Lower leg skin (tissue), 4 donors: ENCODE data around the gene ATP7A. TPM values are rescaled to one million over a fixed set of nuclear protein-coding genes. Genes with fewer than 3 reads are reported as not detected.
"Not testable (repeated sequence)": the region's sequence is repeated elsewhere in the genome, so short reads cannot be mapped to it uniquely, and the experiment has no call there.

Experiments
- DNase-seq, 2 donors: peaks; one replicate each; pipeline ENCODE4 v3.0.0-alpha.2; 2019; ENCODE audit warnings: low spot score in 2 of 2
- H3K4me3 ChIP-seq: fragments of 200-600 bp; sonication (generic); 2 replicates; pipeline ENCODE4 v1.5.1; 2017; ENCODE audit warnings: mild to moderate bottlenecking, low read depth; ENCODE audit not compliant: poor library complexity, severe bottlenecking
- POLR2A ChIP-seq, 2 donors: fragments of 450-650 bp; IDR thresholded peaks; one replicate each; pipeline ENCODE4 v1.6.1; 2016 to 2017; ENCODE audit warnings: antibody characterized with exemption in 2 of 2, mild to moderate bottlenecking in 1 of 2, moderate library complexity in 1 of 2
- WGBS, 2 donors: methylation state at CpG; one replicate each; pipeline ENCODE4 v1.1.5; 2018; 5-methylcytosine and 5-hydroxymethylcytosine counted together
- intact Hi-C: fragments of 100-400 bp; cut with DNase I; formaldehyde crosslinking; loops from one replicate; pipeline ENCODE4 v1.15.0; 2023; ENCODE audit warnings: low total_unique reads
- total RNA-seq, 4 donors: library from RNA; depleted of rRNA; stranded (reverse); fragments of >200 nt; gene quantifications; one replicate each; pipeline ENCODE4 v1.1.0, GENCODE V29; 2016
- TF ChIP-seq, protein P1 (sequence below), 3 donors: fragments of 450-650 bp; IDR thresholded peaks; one replicate each; pipeline ENCODE4 v1.5.1; 2016; ENCODE audit warnings: antibody characterized with exemption in 3 of 3, mild to moderate bottlenecking in 3 of 3, moderate library complexity in 2 of 3

ATP7A gene
- total RNA-seq, 4 donors from 2014 or later = 20.9 to 37.6 (median 28.5) TPM

DNA sequence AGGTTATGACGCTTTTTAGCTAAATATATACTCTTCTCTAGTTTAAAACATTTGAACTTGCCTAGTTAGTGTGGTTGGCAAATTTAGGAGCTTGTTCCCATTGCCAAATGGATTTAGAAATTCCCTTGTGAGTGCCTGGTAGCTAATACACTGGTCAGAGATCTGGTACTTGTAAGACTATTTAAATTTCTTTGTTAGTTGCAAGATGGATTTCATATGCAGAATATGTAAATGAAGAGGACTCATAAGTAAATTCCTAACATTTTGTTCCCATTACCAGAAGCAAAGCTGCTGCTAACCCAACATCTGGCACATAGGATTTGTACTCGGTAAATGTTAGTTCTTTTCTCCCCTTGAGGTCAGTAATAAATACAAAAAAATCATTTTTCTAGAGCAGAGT lies 137.6 kb downstream of the ATP7A start:
- no peak for DNase-seq
- 34 to 79% methylated on average over 2 of the region's 2 CpGs for WGBS, 2 donors
- TF ChIP-seq, protein P1, sequence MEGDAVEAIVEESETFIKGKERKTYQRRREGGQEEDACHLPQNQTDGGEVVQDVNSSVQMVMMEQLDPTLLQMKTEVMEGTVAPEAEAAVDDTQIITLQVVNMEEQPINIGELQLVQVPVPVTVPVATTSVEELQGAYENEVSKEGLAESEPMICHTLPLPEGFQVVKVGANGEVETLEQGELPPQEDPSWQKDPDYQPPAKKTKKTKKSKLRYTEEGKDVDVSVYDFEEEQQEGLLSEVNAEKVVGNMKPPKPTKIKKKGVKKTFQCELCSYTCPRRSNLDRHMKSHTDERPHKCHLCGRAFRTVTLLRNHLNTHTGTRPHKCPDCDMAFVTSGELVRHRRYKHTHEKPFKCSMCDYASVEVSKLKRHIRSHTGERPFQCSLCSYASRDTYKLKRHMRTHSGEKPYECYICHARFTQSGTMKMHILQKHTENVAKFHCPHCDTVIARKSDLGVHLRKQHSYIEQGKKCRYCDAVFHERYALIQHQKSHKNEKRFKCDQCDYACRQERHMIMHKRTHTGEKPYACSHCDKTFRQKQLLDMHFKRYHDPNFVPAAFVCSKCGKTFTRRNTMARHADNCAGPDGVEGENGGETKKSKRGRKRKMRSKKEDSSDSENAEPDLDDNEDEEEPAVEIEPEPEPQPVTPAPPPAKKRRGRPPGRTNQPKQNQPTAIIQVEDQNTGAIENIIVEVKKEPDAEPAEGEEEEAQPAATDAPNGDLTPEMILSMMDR (IDR thresholded peaks at IDR 0.05) = no peak
- no peak for TF ChIP-seq POLR2A (IDR thresholded peaks at IDR 0.05)
- H3K4me3 ChIP-seq = no peak overlapping the region
- intact Hi-C loops = no loop called here

DNA sequence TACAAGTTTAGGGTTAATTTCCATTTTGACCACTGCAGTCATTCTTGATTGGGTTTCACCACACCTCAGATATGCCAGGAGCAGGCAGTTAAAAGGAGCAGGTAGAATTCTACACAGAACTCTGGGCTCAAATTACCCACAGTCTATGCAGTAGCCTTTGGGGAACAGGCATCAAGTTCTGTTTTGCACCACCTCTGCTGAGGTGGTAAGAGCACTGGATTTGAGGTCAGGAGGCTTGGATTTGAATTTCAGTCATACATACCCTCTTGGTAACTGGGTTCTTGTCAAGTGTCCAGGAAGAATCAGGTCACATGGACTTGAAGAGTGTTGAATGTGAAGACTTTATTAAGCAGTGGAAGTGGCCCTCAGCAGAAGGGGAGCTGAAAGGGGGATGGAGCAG lies 153.2 kb downstream of the ATP7A start:
- intact Hi-C loops = no loop called here
- no peak overlapping the region for H3K4me3 ChIP-seq
- TF ChIP-seq POLR2A (IDR thresholded peaks at IDR 0.05) = no peak
- TF ChIP-seq, protein P1 (IDR thresholded peaks at IDR 0.05) = no peak
- no peak for DNase-seq

DNA sequence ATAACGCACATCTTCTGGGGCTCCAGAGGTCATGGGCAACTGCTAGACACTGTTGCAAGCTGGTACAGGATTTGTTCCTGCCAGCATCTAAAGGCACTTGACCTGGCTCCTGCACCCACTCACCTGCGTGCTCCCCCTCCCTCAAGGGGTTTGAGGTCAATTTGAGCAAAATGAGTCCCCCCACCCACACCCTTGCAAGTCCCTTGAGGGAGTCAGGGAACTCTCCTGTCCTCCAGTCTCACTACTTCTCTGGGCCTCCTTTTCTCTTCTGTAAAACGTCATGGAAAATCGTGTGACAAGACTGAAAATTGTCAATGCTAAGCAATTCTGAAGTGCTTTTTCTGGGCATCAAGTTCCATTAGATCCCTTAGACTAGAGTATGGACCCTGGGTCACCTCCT lies 153.7 kb downstream of the ATP7A start:
- DNase-seq = no peak
- no peak overlapping the region for H3K4me3 ChIP-seq
- TF ChIP-seq POLR2A (IDR thresholded peaks at IDR 0.05) = no peak
- TF ChIP-seq, protein P1 (IDR thresholded peaks at IDR 0.05) = no peak
- intact Hi-C loops = no loop called here
- WGBS, 2 donors = 65 to 88% methylated on average over 3 to 4 of the region's 4 CpGs

DNA sequence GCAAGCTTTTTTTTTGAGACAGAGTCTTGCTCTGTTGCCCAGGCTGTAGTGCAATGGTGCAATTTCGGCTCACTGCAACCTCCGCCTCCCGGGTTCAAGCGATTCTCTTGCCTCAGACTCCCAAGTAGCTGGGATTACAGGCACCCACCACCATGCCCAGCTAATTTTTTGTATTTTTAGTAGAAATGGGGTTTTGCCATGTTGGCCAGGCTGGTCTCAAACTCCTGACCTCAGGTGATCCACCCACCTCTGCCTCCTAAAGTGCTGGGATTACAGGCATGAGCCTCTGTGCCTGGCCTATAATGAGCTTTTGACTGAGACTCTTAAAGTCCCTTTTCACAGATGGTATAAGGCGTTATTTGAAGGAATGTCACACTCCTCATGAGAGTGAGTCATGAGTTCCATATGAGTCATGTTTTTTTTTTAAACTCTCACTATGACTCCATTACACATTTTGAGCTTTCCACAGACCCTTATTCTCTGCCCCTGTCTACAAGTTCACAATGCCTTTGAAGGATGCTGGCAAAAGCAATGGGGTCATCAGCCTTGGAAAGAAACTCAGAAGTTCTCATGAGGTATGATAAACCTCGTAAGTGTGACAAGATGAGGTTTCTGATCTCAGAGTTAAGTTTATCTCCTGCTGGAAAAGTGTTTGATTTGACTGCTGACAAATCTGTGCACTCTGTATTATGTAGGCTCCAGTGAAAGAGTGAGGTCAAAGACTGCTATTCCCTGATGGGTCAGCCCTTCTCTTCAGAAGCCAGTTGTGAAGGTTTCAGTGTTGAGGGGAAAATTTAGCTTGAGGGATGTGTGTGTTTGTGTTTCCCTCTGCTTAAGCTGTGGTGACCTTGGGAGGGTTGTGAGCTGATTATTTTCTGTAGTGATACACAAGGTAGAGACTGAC lies 154.5 kb downstream of the ATP7A start:
- WGBS, 2 donors = 66 to 67% methylated on average over 6 of the region's 6 CpGs
- DNase-seq, intact Hi-C loops, H3K4me3 ChIP-seq: not testable (repeated sequence)

DNA sequence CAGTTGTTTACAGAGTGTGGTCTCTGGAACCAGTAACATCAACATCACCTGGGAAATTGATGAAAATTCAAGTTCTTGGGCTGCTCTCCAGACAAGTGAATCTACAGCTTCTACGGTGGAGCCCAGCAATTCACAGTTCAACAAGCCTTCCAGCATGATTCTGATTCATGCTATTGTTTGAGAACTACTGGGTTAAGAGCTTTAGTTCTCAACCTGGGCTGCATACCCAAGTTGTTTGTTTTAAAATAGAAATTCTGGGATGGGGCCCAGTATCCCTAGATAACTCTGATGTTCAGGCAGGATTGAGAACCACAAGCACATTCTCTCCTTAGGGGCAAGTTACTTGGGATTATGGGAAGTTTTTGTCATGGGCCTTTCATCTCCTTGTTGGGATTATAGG lies 155.6 kb downstream of the ATP7A start:
- TF ChIP-seq POLR2A (IDR thresholded peaks at IDR 0.05) = no peak
- TF ChIP-seq, protein P1 (IDR thresholded peaks at IDR 0.05) = no peak
- 43 to 86% methylated on average over 1 of the region's 1 CpG for WGBS, 2 donors
- DNase-seq = no peak
- intact Hi-C loops = no loop called here
- no peak overlapping the region for H3K4me3 ChIP-seq

DNA sequence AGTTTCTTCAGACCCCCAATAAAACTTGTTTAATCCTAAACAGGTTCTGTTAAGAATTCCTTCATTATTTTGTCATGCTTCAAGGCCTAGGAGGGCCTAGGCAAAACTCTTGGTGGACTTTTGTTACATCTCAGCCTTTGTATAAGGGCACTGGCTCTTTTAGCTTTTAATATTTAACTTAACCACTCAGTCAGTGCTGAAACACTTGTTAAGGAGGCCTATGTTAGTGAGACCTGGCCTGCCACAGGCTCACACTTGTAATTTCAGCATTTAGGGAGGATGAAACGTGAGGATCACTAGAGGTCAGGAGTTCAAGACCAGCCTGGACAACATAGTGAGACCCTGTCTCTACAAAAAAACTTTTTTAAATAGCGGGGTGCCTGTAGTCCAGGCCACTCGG lies 160.8 kb downstream of the ATP7A start:
- no peak for DNase-seq
- no peak overlapping the region for H3K4me3 ChIP-seq
- no peak for TF ChIP-seq POLR2A (IDR thresholded peaks at IDR 0.05)
- 82 to 84% methylated on average over 3 of the region's 3 CpGs for WGBS, 2 donors
- intact Hi-C loops = no loop called here

DNA sequence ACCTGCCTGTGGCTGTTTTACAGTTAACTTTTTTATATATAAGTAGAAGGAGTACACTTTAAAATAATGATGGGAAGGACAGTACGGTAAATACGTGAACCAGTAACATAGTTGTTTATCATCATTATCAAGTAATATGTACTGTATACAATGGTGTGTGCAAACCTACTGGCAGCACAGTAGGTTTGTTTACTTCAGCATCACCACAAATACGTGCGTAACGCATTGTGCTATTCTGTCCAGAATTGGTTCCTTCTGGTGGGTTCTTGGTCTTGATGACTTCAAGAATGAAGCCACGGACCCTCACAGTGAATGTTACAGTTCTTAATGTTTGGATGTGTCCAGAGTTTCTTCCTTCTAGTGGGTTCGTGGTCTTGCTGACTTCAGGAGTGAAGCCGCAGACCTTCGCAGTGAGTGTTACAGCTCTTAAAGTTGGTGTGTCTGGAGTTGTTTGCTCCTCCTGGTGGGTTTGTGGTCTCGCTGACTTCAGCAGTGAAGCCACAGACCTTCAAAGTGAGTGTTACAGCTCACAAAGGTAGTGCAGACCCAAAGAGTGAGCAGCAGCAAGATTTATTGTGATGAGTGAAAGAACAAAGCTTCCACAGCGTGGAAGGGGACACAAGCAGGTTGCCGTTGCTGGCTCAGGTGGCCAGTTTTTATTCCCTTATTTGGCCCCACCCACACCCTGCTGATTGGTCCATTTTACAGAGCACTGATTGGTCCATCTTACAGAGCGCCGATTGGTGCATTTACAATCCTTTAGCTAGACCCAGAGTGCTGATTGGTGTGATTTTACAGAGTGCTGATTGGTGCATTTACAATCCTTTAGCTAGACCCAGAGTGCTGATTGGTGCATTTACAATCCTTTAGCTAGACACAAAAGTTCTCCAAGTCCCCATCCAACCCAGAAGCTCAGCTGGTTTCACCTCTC lies 162.9 kb downstream of the ATP7A start:
- H3K4me3 ChIP-seq, intact Hi-C loops, DNase-seq: not testable (repeated sequence)
- WGBS, 2 donors = 87 to 88% methylated on average over 14 of the region's 14 CpGs
